Endodermal cell (in vitro differentiated cells): ENCODE results near the gene NAV2. TPM values are rescaled to one million over a fixed set of nuclear protein-coding genes. Genes with fewer than 3 reads are reported as not detected.

Experiments
- DNase-seq: peaks from one replicate; pipeline ENCODE4 v3.0.0-alpha.2; 2017
- H3K27ac ChIP-seq: 2 replicates; pipeline ENCODE4 v1.5.1; 2013; ENCODE audit warnings: mild to moderate bottlenecking, low read depth, low read length, moderate library complexity
- H3K27me3 ChIP-seq: 2 replicates; pipeline ENCODE4 v1.6.1; 2013; ENCODE audit warnings: mild to moderate bottlenecking, low read length, moderate library complexity; ENCODE audit not compliant: insufficient read depth, control insufficient read depth, poor library complexity, severe bottlenecking
- H3K36me3 ChIP-seq: 2 replicates; pipeline ENCODE4 v1.7.0; 2013; ENCODE audit warnings: mild to moderate bottlenecking, low read length, moderate library complexity; ENCODE audit not compliant: control insufficient read depth, insufficient read depth
- H3K4me1 ChIP-seq: one replicate; pipeline ENCODE4 v1.7.0; 2013; ENCODE audit warnings: low read length; ENCODE audit not compliant: control insufficient read depth, insufficient read depth
- H3K4me3 ChIP-seq: 2 replicates; pipeline ENCODE4 v1.5.1; 2013; ENCODE audit warnings: mild to moderate bottlenecking, low read length, moderate library complexity
- H3K9ac ChIP-seq: 2 replicates; pipeline ENCODE4 v1.6.1; 2013; ENCODE audit warnings: mild to moderate bottlenecking, low read length, moderate library complexity; ENCODE audit not compliant: poor library complexity, severe bottlenecking; ENCODE audit errors: extremely low read depth
- H3K9me3 ChIP-seq: 2 replicates; pipeline ENCODE4 v1.6.1; 2013; ENCODE audit warnings: mild to moderate bottlenecking, low read length, moderate library complexity; ENCODE audit not compliant: control insufficient read depth
- H3K27ac Mint-ChIP-seq: 2 replicates; pipeline ENCODE4 v1.8.0; 2020; ENCODE audit warnings: mixed read lengths
- H3K27me3 Mint-ChIP-seq: 2 replicates; pipeline ENCODE4 v1.8.0; 2021; ENCODE audit warnings: mild to moderate bottlenecking, mixed read lengths; ENCODE audit not compliant: insufficient read depth
- H3K36me3 Mint-ChIP-seq: 2 replicates; pipeline ENCODE4 v1.8.0; 2020; ENCODE audit warnings: low read depth, mixed read lengths
- H3K4me1 Mint-ChIP-seq: 2 replicates; pipeline ENCODE4 v1.8.0; 2020; ENCODE audit warnings: mixed read lengths
- H3K4me3 Mint-ChIP-seq: 2 replicates; pipeline ENCODE4 v1.8.0; 2020; ENCODE audit warnings: mild to moderate bottlenecking, moderate library complexity, mixed read lengths
- H3K9me3 Mint-ChIP-seq: 2 replicates; pipeline ENCODE4 v1.8.0; 2020; ENCODE audit warnings: mild to moderate bottlenecking, mixed read lengths
- WGBS, 2 experiments: methylation state at CpG; one replicate each; pipeline versions ENCODE4 v1.1.5 to v1.1.7; 2013; ENCODE audit warnings: missing lambda C conversion rate in 2 of 2, mixed read lengths in 1 of 2; ENCODE audit not compliant: insufficient coverage in 1 of 2, insufficient read length in 1 of 2; 5-methylcytosine and 5-hydroxymethylcytosine counted together
- total RNA-seq, 2 donors: library from RNA; stranded (reverse); fragmentation: NEBNext Ultra II Directional in 1 of 2; extraction: Animal tissue kit (Norgen Biotek cat#: 25700) in 1 of 2; gene quantifications; 2 replicates in 1 of 2; 3 replicates in 1 of 2; pipeline ENCODE4 v1.2.1, GENCODE V29; 2021
- TF ChIP-seq, protein P1 (sequence below): fragments of 200-600 bp; sonication (generic); conservative IDR thresholded peaks from 2 replicates; pipeline ENCODE4 v1.5.0; 2021; ENCODE audit warnings: antibody characterized with exemption, mild to moderate bottlenecking

Gene NAV2
- total RNA-seq, 2 donors from 2014 or later: 37.1 to 42.4 TPM

DNA sequence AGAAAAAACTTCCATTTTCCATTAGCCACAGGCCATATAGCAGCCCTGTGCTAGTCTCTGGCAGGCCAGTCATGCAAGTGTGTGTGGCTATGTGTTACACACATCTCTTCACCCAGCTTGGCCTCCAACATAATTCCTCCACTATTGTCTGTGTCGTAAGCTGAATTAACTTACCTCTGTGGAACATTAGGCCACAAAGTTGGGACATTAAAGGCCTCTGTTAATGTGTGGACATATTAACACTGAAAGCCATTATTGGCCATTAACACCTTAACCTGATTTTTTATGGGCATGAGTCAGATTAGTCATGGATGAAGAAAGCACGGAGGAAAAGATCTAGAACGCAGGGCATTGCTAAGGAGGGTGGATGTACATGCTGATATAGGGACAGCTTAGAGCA, 347.5 kb downstream of the NAV2 start:
- TF ChIP-seq, protein P1, sequence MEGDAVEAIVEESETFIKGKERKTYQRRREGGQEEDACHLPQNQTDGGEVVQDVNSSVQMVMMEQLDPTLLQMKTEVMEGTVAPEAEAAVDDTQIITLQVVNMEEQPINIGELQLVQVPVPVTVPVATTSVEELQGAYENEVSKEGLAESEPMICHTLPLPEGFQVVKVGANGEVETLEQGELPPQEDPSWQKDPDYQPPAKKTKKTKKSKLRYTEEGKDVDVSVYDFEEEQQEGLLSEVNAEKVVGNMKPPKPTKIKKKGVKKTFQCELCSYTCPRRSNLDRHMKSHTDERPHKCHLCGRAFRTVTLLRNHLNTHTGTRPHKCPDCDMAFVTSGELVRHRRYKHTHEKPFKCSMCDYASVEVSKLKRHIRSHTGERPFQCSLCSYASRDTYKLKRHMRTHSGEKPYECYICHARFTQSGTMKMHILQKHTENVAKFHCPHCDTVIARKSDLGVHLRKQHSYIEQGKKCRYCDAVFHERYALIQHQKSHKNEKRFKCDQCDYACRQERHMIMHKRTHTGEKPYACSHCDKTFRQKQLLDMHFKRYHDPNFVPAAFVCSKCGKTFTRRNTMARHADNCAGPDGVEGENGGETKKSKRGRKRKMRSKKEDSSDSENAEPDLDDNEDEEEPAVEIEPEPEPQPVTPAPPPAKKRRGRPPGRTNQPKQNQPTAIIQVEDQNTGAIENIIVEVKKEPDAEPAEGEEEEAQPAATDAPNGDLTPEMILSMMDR: no peak
- WGBS, 2 experiments: 95 to 100% methylated on average over 2 to 3 of the region's 3 CpGs
- Histone ChIP-seq H3K9ac (no peak overlapping the region), H3K4me3 (no peak overlapping the region), H3K36me3 (peaks cover 16% of the 10 kb centered on the region), H3K9me3 (no peaks in the 10 kb centered on the region), H3K27ac (no peak overlapping the region), H3K4me1 (no peaks in the 10 kb centered on the region), H3K27me3 (no peaks in the 10 kb centered on the region)
- no peak overlapping the region for H3K27ac Mint-ChIP-seq
- no peaks in the 10 kb centered on the region for H3K9me3 Mint-ChIP-seq
- H3K4me3 Mint-ChIP-seq: no peak overlapping the region
- peaks cover 7% of the 10 kb centered on the region for H3K4me1 Mint-ChIP-seq
- no peaks in the 10 kb centered on the region for H3K27me3 Mint-ChIP-seq
- DNase-seq: peak; percentile 10
- H3K36me3 Mint-ChIP-seq: peaks cover 57% of the 10 kb centered on the region

DNA sequence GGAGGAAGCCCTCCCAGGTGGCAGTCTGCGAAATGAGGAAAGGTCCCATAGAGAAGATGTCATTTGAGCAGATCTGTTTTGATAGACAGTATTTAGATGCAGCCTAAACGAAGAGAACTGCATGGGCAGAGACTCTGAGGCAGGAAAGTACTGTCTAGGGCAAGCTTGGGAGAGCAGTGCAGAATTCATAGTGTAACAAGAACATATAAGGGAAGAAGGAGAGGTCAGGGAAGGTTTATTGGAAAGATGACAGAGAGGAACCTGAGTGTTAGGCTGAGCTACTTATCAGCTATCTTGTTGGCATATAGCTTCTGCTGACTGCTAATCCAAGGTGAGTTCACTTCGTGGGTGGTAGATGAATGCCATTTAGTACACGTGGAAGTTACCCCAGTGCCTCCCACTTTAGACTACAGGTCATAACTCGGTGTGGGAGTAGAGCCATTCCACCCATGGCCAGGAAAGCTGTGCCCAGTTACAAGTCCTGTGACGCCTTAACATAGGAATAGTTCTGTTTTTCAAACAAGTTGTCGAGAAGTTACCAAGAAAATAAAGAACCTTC, 348.1 kb downstream of the NAV2 start:
- H3K4me1 ChIP-seq: no peaks in the 10 kb centered on the region
- Mint-ChIP-seq H3K27me3 (no peaks in the 10 kb centered on the region), H3K9me3 (no peaks in the 10 kb centered on the region), H3K4me3 (no peak overlapping the region), H3K27ac (no peak overlapping the region), H3K4me1 (peaks cover 10% of the 10 kb centered on the region), H3K36me3 (peaks cover 51% of the 10 kb centered on the region)
- H3K9ac ChIP-seq: no peak overlapping the region
- H3K27ac ChIP-seq: no peak overlapping the region
- peaks cover 10% of the 10 kb centered on the region for H3K36me3 ChIP-seq
- WGBS, 2 experiments: 83 to 88% methylated on average over 6 to 7 of the region's 7 CpGs
- H3K9me3 ChIP-seq: no peaks in the 10 kb centered on the region
- no peaks in the 10 kb centered on the region for H3K27me3 ChIP-seq
- no peak overlapping the region for H3K4me3 ChIP-seq
- TF ChIP-seq, protein P1: no peak
- DNase-seq: peak; percentile 28

DNA sequence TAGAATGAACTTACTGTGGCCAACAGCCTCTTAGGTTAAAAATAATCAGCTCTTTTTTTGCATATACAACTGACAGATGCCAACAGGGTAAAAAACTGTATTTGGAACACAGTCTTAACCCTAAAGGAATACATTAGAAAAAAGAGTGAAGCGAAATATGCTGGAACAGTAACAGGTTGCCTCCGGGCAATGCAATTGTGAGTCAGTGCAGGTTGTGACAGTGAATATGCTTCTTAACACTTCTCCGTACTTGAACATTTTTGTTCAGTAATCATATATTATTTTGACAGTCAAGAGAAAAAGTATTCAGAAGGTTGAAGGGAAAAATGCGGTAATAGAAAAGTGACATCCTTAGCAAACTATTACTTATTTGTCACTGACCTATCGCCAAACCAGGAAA, 349.1 kb downstream of the NAV2 start:
- no peak overlapping the region for H3K4me3 ChIP-seq
- H3K9me3 Mint-ChIP-seq: no peaks in the 10 kb centered on the region
- peaks cover 12% of the 10 kb centered on the region for H3K4me1 Mint-ChIP-seq
- H3K27ac ChIP-seq: no peak overlapping the region
- 93 to 100% methylated on average over 4 to 5 of the region's 5 CpGs for WGBS, 2 experiments
- H3K9me3 ChIP-seq: no peaks in the 10 kb centered on the region
- no peaks in the 10 kb centered on the region for H3K27me3 ChIP-seq
- H3K4me3 Mint-ChIP-seq: no peak overlapping the region
- TF ChIP-seq, protein P1: no peak
- peaks cover 41% of the 10 kb centered on the region for H3K36me3 Mint-ChIP-seq
- peaks cover 1% of the 10 kb centered on the region for H3K36me3 ChIP-seq
- no peaks in the 10 kb centered on the region for H3K4me1 ChIP-seq
- no peak overlapping the region for H3K27ac Mint-ChIP-seq
- no peak overlapping the region for H3K9ac ChIP-seq
- DNase-seq: no peak
- no peaks in the 10 kb centered on the region for H3K27me3 Mint-ChIP-seq
